ENCODE results near the gene C11orf86.

DNA sequence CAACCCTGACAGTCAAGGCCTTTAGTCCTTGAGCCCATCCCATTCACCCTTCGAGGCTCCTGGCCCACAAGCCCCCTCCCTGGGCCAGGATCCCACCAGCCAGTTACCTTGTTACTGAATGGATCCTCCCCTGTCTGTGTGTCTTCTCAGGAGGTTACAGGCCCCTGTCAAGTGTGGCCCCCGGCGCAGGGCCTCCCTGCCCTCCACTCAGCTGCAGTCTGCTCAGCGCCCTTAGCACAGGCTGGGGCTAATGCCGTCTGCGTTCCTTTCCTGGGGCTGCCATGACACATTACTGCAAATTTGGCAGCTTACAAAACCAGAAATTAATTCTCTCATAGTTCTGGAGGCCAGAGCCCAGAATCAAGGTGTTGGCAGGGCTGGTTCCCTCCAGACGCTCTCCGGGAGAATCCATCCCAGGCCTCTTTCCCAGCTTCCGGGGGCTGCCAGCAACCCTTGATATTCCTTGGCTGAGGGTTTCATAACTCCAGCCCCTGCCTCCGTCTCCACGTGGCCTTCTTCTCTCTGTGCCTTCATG is 38.5 kb downstream of the C11orf86 start:
- TF ChIP-seq, protein P1, sequence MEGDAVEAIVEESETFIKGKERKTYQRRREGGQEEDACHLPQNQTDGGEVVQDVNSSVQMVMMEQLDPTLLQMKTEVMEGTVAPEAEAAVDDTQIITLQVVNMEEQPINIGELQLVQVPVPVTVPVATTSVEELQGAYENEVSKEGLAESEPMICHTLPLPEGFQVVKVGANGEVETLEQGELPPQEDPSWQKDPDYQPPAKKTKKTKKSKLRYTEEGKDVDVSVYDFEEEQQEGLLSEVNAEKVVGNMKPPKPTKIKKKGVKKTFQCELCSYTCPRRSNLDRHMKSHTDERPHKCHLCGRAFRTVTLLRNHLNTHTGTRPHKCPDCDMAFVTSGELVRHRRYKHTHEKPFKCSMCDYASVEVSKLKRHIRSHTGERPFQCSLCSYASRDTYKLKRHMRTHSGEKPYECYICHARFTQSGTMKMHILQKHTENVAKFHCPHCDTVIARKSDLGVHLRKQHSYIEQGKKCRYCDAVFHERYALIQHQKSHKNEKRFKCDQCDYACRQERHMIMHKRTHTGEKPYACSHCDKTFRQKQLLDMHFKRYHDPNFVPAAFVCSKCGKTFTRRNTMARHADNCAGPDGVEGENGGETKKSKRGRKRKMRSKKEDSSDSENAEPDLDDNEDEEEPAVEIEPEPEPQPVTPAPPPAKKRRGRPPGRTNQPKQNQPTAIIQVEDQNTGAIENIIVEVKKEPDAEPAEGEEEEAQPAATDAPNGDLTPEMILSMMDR (IDR thresholded peaks at IDR 0.05 in 2 of 3, conservative IDR thresholded peaks at IDR 0.05 in 1 of 3; ENCODE audit: borderline replicate concordance in 1 of 3, insufficient read depth in 1 of 3, low read depth in 2 of 3, low read length in 2 of 3), result no peak
- no peak for TF ChIP-seq RAD21 (IDR thresholded peaks at IDR 0.05; ENCODE audit: low read depth)
- TF ChIP-seq, protein P2, sequence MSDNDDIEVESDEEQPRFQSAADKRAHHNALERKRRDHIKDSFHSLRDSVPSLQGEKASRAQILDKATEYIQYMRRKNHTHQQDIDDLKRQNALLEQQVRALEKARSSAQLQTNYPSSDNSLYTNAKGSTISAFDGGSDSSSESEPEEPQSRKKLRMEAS (IDR thresholded peaks at IDR 0.05), result no peak
- TF ChIP-seq, protein P3, sequence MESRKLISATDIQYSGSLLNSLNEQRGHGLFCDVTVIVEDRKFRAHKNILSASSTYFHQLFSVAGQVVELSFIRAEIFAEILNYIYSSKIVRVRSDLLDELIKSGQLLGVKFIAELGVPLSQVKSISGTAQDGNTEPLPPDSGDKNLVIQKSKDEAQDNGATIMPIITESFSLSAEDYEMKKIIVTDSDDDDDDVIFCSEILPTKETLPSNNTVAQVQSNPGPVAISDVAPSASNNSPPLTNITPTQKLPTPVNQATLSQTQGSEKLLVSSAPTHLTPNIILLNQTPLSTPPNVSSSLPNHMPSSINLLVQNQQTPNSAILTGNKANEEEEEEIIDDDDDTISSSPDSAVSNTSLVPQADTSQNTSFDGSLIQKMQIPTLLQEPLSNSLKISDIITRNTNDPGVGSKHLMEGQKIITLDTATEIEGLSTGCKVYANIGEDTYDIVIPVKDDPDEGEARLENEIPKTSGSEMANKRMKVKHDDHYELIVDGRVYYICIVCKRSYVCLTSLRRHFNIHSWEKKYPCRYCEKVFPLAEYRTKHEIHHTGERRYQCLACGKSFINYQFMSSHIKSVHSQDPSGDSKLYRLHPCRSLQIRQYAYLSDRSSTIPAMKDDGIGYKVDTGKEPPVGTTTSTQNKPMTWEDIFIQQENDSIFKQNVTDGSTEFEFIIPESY (IDR thresholded peaks at IDR 0.05; ENCODE audit: extremely low read depth, insufficient replicate concordance, low read length), result no peak
- TF ChIP-seq POLR2AphosphoS5 (IDR thresholded peaks at IDR 0.05; ENCODE audit: low read depth, low read length), result no peak
- TF ChIP-seq ZFX (IDR thresholded peaks at IDR 0.05), result no peak
- TF ChIP-seq JUND (IDR thresholded peaks at IDR 0.05), result no peak
- TF ChIP-seq FOSL1 (IDR thresholded peaks at IDR 0.05; ENCODE audit: low read depth), result no peak
- no peak for TF ChIP-seq EGR1 (IDR thresholded peaks at IDR 0.05; ENCODE audit: low read depth)
- no peak for TF ChIP-seq ZNF274 (IDR thresholded peaks at IDR 0.05; ENCODE audit: low read depth, low read length)
- TF ChIP-seq EZH2 (IDR thresholded peaks at IDR 0.05), result no peak
- no peak for TF ChIP-seq ELF1 (IDR thresholded peaks at IDR 0.05; ENCODE audit: borderline replicate concordance, low read depth)
